GM10266 (cell line): Measurements from ENCODE around the gene DLEU7.

ENCODE experiments used
- DNase-seq: peaks from one replicate; pipeline ENCODE4 v3.0.0; 2012; ENCODE audit errors: extremely low spot score
- CTCF ChIP-seq: IDR thresholded peaks from 2 replicates; pipeline ENCODE4 v1.5.1; 2012; ENCODE audit warnings: mild to moderate bottlenecking, low read depth; ENCODE audit not compliant: control insufficient read depth, insufficient read depth; ENCODE audit errors: missing control alignments

DLEU7 gene

GRCh38 chr13:50796463-50796862, 47.0 kb downstream of the DLEU7 start:
- no peak for TF ChIP-seq CTCF
- DNase-seq: no peak

- DNase-seq: no peak
These were observed 49.3 kb downstream of the DLEU7 start for GRCh38 chr13:50794226-50794625.

GRCh38 chr13:50793026-50793425, 50.5 kb downstream of the DLEU7 start:
- DNase-seq: no peak
- TF ChIP-seq CTCF: no peak

More at GRCh38 chr13:50794226-50794625, 49.3 kb downstream of the DLEU7 start:
- no peak for TF ChIP-seq CTCF

- no peak for TF ChIP-seq CTCF
- DNase-seq: no peak
These were observed 54.8 kb downstream of the DLEU7 start for GRCh38 chr13:50788551-50789210.

- TF ChIP-seq CTCF: no peak
- DNase-seq: no peak
These were observed 55.9 kb downstream of the DLEU7 start for GRCh38 chr13:50787316-50788195.

- TF ChIP-seq CTCF: no peak
- DNase-seq: no peak
These were observed 59.7 kb downstream of the DLEU7 start for GRCh38 chr13:50783717-50784290.
